Lower lobe of right lung (tissue), 2 donors: ENCODE measurements around the gene PPP1R13B. TPM values are rescaled to one million over a fixed set of nuclear protein-coding genes. Genes with fewer than 3 reads are reported as not detected.
A peak's percentile ranks its signal among the peaks of the same experiment; 100 is the strongest.

Experiments
- ATAC-seq, 2 donors: fragments of 200-7000 bp; cut with Tn5 transposase; one replicate each; pipeline ENCODE4 v1.9.1; 2020 to 2022; ENCODE audit warnings: mild to moderate bottlenecking in 2 of 2, moderate library complexity in 2 of 2
- DNase-seq: peaks from one replicate; pipeline ENCODE4 v3.0.0-alpha.2; 2020
- H3K27ac ChIP-seq: fragments of 200-600 bp; one replicate; pipeline ENCODE4 v1.8.0; 2022
- H3K27me3 ChIP-seq: fragments of 200-600 bp; one replicate; pipeline ENCODE4 v1.8.0; 2022; ENCODE audit warnings: low read depth
- H3K36me3 ChIP-seq: fragments of 200-600 bp; one replicate; pipeline ENCODE4 v1.8.0; 2022; ENCODE audit warnings: mild to moderate bottlenecking
- H3K4me1 ChIP-seq: fragments of 200-600 bp; one replicate; pipeline ENCODE4 v1.8.0; 2022
- H3K4me3 ChIP-seq: fragments of 200-600 bp; one replicate; pipeline ENCODE4 v1.8.0; 2022; ENCODE audit warnings: mild to moderate bottlenecking
- H3K9me3 ChIP-seq: fragments of 200-600 bp; one replicate; pipeline ENCODE4 v1.8.0; 2022
- CTCF ChIP-seq: fragments of 200-600 bp; IDR thresholded peaks from one replicate; pipeline ENCODE4 v1.8.0; 2022; ENCODE audit warnings: antibody characterized with exemption, mild to moderate bottlenecking
- intact Hi-C: fragments of 100-400 bp; cut with DNase I; formaldehyde crosslinking; loops from one replicate; pipeline ENCODE4 v1.11.0; 2022
- total RNA-seq: library from RNA; stranded (reverse); fragmentation: NEBNext Ultra II Directional; extraction: Animal tissue kit (Norgen Biotek cat#: 25700); gene quantifications from one replicate; pipeline ENCODE4 v1.2.1, GENCODE V29; 2021
- donor health status: DM: no; HTN: yes; CAD: no; lungs with severe emphysema.

Gene PPP1R13B
- total RNA-seq, 1 donor from 2014 or later: 60.6 TPM

GRCh38 chr14:103887170-103887501, 39.8 kb upstream of the PPP1R13B start:
- Histone ChIP-seq H3K27me3 (no peaks in the 10 kb centered on the region), H3K4me1 (peaks cover 41% of the 10 kb centered on the region), H3K4me3 (no peak overlapping the region), H3K27ac (no peak overlapping the region), H3K9me3 (no peaks in the 10 kb centered on the region), H3K36me3 (no peaks in the 10 kb centered on the region)
- intact Hi-C loops: no loop called here
- no peak for TF ChIP-seq CTCF
- ATAC-seq (no peak), DNase-seq (no peak)

GRCh38 chr14:103886304-103887169, 39.2 kb upstream of the PPP1R13B start:
- ATAC-seq (no peak), DNase-seq (no peak)
- no peak overlapping the region for H3K27ac ChIP-seq
- no peak for TF ChIP-seq CTCF
- no peaks in the 10 kb centered on the region for H3K27me3 ChIP-seq
- H3K9me3 ChIP-seq: no peaks in the 10 kb centered on the region
- no peak overlapping the region for H3K4me3 ChIP-seq
- H3K4me1 ChIP-seq: peaks cover 47% of the 10 kb centered on the region
- intact Hi-C loops: no loop called here
- no peaks in the 10 kb centered on the region for H3K36me3 ChIP-seq

- no peak for ATAC-seq
- H3K4me1 ChIP-seq: peaks cover 47% of the 10 kb centered on the region
- H3K9me3 ChIP-seq: no peaks in the 10 kb centered on the region
- no peaks in the 10 kb centered on the region for H3K36me3 ChIP-seq
- H3K27ac ChIP-seq: no peak overlapping the region
- intact Hi-C loops: no loop called here
- no peaks in the 10 kb centered on the region for H3K27me3 ChIP-seq
- no peak overlapping the region for H3K4me3 ChIP-seq
- TF ChIP-seq CTCF: no peak
- no peak for DNase-seq
Observed at GRCh38 chr14:103885509-103885932, 38.1 kb upstream of the PPP1R13B start.

- no peak overlapping the region for H3K27ac ChIP-seq
- no peak for TF ChIP-seq CTCF
- no peaks in the 10 kb centered on the region for H3K36me3 ChIP-seq
- no peak for DNase-seq
- H3K27me3 ChIP-seq: no peaks in the 10 kb centered on the region
- intact Hi-C loops: no loop called here
- no peaks in the 10 kb centered on the region for H3K9me3 ChIP-seq
- H3K4me1 ChIP-seq: peaks cover 47% of the 10 kb centered on the region
- no peak overlapping the region for H3K4me3 ChIP-seq
- no peak for ATAC-seq
Observed at GRCh38 chr14:103884854-103885253, 37.5 kb upstream of the PPP1R13B start.

- no peak overlapping the region for H3K4me3 ChIP-seq
- no peaks in the 10 kb centered on the region for H3K9me3 ChIP-seq
- H3K27ac ChIP-seq: peak overlapping the region; percentile 83
- H3K36me3 ChIP-seq: no peaks in the 10 kb centered on the region
- no peak for TF ChIP-seq CTCF
- no peak for ATAC-seq
- intact Hi-C loops: no loop called here
- H3K4me1 ChIP-seq: peaks cover 55% of the 10 kb centered on the region
- H3K27me3 ChIP-seq: no peaks in the 10 kb centered on the region
- DNase-seq: no peak
Observed at GRCh38 chr14:103883263-103883523, 35.8 kb upstream of the PPP1R13B start.
